Activated CD8-positive, alpha-beta memory T cell treated with anti-CD3 and anti-CD28 coated beads for 24 hours (primary cell): ENCODE results near the gene NAALADL2.
"Not testable (repeated sequence)": the region's sequence is repeated elsewhere in the genome, so short reads cannot be mapped to it uniquely, and the experiment has no call there.

ENCODE experiments used
- DNase-seq: peaks from one replicate; pipeline ENCODE4 v3.0.0-alpha.2; 2020

NAALADL2 gene

DNA sequence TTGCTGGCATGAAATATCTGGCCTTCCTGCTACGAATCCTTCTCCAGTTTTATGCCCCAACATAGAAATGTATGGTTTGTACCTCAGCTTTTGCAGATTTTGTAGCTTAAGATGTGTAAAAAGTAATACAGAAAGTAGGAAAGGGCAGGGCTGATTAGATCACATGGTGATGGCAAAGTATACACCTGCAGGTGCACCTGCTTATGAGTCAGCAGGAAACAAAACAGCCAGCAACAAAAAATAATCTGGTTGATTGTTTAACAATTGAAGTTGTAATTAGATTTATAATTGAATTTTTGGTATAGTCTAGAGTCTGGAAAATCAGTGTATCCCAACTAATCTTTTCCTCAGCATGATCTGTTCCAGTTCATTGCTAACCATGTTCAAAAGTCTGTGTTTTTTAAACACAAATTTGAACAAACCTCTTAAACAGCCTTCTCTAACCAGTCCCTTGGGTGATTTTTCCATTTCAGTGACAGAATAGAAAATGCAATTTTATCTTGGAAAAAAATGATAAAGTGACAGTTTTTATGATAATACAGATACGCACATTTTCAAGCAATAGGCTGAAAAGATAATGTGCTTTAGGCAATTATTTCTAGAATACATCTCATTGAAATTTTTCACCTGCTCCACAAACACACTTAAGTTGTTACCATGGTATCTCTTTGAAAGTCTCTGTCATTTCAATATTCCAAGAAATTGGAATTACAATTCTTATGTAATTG is 477.4 kb downstream of the NAALADL2 start:
- no peak for DNase-seq

DNA sequence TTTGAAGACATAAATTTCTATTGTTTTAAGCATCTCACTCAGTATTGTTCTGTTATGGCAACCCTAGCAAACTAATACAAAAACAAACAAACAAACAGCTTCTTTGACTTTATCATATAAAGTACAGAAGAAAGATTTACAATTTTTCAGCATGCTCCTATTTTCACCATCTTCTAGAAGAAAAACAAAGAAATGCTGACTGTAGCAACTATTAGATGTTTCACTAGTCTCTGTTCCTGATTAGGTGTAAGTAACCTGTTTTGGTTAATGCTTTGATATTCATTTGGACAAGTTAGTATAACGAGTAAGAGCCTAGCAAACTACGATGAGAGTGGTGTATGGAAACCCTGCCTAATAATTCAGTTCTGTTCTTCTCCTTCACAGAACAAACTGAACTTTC is 478.5 kb downstream of the NAALADL2 start:
- DNase-seq, result no peak

DNA sequence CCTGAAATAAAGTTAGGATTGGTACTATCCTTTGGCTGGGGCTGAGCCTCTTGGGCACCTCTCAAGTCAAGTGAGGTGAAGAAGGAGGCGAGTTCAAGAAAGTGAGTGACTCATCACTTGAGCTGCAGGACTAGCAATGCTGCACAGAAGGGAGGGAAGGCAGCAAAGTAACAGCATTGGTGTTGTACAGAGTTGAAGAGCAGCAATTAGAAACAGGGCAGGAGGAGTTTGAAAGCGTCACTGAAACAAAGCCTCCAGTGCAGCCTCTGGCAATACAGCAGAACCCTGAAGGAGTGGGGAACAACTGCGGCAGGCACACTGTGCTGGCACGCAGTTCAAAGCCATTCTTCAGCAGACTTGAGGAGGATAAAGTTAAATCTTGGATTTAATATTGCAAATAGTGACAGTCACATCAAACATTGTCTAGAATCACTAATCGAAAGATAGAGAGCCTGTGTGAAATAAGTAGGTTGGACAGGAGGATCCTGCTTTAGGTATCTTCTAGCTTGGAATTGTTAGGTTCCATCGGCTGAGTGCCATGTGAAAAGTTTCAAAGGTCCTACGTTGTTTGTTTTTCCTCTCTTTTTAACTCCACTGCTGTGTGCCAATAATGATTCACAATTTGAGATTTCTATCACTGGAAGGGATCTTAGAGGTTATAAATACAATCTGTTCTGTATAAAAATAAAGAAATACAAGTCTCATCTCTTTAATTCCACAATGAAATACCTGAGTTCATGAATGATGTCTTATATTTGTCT is 479.8 kb downstream of the NAALADL2 start:
- DNase-seq, result no peak

DNA sequence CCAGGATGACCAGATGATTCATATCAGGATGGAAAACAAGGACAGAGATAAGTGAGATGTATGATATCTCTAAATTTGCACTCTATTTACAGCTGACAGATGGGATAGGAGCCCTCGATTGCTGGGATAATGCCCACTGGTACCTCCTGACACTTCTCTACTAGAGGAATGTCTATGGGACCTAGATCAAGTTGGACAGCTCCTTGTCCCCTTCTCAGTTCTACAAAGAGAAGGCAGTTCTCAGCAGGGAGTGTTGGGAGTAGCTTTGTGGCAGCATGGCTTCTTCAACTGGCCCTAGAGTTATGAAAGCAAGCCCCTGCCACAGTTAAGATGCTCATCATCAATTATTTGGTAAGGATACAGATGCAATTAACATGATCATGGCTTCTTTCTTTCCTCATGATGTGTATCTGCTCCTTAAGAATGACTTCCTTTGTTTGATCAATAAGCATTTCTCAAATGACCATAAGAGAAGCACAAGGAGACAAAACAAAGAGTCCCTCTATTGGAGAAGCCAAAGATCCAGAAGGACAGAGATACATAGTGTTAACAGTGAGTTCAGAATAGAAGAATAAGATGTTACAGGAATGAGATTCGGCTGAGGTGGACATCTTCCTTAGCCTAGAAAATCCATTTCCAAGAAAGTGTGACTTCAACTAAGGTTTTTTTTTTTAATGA is 481.3 kb downstream of the NAALADL2 start:
- DNase-seq, result no peak

DNA sequence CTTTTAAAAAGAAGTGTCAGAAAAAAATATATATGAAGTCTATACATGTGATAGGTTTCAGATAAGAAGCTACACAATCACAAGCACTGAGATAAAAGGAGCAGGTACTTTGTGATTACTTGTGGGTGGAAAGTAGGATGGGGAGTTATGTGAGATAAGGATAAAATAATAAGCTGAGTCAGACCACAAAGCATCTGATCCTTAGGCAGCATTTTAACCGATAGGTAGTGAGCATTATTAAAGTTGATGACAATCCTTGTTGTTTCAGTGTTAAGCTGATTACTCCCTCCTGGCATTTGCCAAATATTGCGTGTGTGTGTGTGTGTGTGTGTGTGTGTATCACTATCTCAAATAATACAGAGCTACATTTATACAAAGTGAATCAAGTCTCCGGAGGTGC is 483.1 kb downstream of the NAALADL2 start:
- DNase-seq, result no peak

DNA sequence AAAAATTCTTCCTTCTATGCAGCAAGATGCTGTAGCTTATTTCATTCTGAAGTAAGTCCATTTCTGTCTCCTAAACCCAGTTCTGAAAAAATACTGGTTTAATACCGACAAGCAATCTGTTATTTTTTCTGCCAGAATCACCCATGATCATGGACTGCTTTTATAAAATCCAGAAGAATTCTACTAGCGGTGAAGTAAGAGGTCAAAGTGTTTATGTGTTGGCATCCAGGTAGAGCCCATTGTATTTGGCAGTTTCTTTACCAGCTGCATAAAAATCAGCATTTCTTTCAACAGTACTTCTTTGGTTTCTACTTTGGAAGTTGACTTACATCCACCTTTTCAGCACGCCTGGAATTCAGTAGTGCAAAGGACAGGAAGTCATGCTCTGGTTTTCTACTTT is 484.8 kb downstream of the NAALADL2 start:
- DNase-seq, result no peak

DNA sequence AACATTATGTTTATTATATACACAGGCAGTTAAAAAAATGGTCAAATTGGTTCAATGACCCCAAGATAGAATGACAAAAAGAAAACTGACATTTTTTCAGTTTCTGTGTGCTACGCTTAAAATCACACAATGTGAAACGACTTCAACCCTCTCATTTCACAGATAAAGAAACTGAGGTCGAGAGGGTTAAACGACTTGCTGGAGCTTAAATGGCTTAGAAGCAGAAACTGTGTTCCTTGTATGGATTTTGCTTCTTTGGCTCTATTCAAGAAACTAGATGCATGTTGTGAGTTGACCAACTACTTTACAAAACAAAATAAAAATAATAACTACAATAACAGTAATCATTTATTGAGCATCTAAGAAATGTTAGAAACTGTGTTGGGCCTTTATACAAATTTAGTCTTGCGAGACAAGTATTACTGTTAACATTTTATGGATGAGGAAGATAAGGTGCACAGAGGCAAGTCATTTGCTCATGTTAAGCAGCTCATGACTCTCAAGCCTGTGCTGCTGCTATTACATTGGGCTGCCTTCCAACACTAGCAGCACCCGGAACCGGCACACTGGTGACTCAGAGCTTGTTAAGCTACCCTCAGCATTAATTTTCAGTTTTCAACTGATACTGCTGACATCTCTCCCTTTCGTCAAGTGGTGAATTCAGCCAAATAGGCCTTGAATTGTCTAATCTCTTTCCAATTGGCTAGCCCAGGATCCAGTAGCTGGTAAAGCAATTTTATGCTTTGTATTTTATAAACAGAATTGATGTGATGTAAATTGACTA is 487.6 kb downstream of the NAALADL2 start:
- DNase-seq, result no peak

DNA sequence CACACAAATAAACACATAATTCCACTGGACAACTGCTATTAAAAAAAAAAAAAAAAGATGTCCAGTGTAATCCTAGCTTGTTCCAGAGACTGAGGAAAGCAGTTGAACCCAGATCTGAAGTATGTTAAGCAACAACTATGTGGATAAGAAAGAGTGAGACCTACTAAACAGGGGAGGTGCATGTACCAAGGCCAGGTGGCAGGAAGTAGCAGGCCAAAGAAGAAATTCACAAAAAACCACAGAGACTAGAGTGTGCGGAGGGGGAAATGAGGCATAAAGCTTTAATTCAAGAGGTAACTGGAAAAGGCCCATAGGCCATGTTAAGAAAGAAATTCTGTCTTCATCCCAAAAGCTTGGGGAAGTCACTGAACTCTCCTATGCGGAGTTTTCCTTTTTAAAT is 490.0 kb downstream of the NAALADL2 start:
- DNase-seq, result no peak

DNA sequence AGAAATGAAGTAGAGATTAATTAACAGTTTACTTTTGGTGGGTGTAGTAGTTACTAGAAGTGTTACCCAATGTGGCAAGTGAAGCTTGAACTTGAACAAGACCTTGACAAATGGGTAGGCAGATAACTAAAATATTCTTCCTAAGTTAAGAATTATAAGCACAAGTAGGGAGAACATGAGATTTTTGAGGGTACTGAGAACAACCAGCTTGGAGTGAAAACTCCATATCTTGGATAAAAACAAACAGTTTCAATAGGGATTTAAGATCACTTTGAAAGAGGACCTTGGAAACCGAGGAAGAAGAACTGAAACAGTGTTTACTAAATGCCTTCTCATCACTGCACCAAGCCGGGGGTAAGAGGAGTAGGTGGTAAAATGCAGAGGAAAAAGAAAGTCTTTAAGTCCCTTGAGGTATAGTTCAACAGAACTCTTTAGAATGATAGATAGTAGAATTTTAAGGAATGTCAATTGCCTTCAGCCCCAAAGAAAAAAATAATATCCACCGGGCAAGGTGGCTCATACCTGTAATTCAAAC is 496.7 kb downstream of the NAALADL2 start:
- no peak for DNase-seq

DNA sequence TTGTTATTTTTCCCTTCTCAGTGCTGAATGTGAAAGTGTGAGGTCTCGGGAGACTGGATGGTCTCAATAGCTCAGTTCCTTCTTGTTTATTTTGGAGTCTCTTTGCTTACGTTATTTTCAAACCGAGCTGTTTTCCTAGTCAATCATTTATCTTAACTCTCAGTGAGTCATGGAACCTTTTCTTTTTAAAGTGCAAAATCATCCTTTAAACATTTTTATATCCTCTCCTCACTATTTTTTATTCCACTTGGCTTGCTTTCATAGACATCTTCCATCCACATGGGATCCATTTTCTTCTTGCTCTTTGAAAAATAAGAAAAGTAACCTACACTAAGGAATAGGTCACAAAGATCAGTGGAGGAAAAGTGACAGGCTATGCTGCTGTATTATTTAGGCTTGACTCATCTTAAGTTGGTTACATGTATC is 497.8 kb downstream of the NAALADL2 start:
- DNase-seq, result no peak

DNA sequence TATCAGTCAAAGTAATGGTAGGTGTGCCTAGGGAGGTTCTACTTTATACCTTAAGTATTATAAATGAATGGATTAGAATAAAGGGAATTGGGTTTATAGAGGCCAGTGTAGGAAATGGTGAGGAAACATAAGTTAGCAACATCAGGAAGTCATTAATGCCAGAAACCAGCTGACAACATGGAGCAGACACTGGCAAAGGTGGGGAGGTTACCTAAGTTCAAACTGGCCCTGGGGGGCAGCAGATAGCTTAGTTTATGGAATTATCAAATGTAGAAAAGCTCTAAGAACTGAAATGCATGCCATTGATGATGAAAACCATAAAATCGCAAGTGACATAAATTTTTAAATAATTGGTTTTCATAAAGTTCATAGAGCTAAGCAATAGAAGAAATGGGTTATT is 498.6 kb downstream of the NAALADL2 start:
- DNase-seq, result no peak

DNA sequence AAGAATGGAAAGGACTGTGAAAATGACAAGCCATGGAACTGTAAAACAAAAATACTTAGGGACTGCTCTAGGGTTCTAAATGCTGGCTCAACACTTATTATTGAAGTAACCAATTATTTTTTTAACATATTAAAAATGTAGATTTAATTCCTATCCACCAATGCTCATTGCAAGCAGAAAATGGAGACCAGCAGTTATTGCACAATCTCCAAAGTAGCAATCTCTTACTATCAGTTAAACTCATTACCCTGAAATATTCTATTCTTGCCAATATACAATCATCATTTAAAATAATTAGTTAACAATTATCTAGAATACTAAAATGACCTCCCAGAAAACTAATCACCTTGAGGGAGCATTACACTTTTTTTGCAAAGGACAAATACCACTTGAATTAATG is 499.8 kb downstream of the NAALADL2 start:
- no peak for DNase-seq

DNA sequence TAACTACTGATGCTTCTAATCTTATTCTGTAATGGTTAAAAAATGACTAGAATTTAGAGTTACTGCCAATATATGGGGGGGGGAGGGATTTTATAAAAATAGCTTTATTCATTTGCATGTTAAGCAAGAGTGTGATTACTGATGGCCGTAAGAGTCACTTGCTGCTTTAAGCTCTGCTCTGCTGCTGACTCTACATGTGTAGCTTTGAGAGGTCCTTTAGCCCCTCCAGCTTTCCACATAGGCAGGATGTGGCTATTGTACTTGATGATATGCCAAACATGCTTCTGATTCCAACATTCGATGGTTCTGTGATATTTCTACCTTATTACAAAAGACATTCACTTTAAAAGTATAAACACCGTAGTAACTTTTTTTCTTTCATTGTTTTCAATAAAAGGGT is 511.3 kb downstream of the NAALADL2 start:
- not testable (repeated sequence) for DNase-seq

DNA sequence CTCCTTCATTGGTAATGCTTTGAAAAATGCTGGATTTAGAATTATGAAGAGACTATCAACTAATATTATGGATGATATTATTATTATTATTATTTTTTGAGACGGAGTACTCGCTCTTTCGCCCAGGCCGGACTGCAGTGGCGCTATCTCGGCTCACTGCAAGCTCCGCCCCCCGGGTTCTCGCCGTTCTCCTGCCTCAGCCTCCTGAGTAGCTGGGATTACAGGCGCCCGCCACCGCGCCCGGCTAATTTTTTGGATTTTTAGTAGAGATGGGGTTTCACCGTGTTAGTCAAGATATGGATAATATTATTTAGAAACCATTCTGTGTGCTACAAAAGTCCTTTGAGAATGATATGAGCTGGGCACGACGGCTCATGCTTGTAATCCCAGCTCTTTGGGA is 512.1 kb downstream of the NAALADL2 start:
- DNase-seq, result not testable (repeated sequence)

DNA sequence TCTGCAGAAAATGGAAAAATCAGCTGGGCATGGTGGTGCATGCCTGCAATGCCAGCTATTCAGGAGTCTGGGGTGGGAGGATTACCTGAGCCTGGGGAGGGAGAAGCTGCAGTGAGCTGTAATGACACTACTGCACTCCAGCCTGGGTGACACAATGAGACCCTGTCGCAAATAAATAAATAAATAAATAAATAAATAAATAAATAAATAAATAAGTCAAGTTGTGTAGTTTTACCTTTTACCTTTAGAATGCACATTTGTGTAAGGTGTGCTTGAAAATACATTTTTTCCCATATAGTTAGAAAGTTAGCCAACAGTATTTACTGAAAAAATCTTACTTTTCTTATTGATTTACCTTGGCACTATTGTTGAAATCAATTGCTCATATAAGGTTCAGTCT is 515.6 kb downstream of the NAALADL2 start:
- DNase-seq, result no peak

DNA sequence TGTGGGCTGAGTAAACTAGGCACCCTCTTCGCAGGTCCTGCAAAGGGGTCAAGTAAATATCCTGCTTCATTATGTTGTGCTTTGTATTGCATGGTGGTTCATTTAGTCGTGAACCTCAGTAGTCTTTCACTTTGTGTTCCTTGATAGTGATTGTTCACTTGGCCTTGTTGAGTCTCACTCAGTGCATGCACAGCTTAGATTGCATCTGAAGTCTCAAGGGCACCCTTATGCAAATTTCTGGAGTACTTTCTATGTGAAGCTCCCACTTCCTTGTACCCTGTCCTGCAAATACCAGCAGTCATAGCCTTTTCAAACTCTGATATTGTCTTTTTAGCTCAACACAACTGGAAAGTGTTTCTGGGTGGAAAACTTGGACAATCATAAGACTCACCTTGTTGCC is 519.2 kb downstream of the NAALADL2 start:
- DNase-seq, result no peak

DNA sequence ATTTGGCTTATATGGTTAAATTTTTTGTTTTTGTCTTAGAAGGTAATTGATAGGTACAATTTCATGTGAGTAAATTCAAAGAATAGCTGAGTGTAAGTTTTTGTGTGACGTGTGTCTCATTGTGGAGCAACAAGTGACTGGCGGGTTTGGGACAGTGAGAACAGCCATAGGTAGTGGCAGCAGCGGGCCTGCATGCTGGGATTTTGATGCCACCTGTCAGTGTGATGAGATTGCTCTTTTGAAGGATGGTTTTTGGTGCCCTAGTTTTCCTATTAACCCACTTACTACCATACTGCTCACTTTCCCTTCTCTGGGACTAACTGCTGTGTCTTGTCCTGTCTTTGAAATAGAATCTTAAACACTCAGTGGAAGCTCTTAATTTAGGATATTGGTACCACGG is 522.6 kb downstream of the NAALADL2 start:
- no peak for DNase-seq

DNA sequence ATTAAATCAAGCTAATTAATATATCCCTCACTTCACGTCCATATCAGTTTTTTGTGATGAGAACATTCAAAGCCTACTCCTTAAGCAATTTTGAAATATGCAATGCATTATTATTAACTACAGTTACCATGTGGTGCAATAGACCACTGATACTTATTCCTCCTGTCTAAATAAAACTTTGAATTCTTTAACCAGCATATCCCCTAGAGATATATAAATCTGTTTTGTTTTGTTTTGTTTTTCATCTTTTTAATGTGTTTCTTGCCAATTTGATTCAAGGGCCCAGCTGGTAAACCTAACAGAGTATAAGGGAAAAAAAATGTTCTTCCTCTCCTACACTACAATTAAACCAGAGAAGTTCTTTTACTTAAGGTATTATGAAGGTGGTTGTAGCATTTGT is 524.2 kb downstream of the NAALADL2 start:
- DNase-seq, result no peak

DNA sequence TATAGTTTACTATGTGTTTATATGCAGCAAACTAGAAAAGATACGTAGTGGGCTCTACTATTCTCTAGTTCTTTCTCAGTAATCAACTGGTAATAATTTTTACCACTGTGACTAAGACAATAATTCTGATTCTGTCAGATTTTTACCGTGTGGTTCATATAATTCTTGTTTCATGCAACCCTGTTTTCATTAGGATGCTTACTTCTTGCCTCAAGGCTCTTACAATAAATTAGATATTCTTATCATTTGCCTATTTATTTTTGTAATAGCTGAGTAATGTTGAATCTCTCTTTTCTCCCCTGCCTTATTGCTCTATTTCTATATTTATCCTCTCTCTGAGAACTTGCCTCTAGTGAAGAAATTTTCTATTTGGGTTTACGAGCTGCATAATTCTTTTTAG is 524.7 kb downstream of the NAALADL2 start:
- DNase-seq, result no peak

DNA sequence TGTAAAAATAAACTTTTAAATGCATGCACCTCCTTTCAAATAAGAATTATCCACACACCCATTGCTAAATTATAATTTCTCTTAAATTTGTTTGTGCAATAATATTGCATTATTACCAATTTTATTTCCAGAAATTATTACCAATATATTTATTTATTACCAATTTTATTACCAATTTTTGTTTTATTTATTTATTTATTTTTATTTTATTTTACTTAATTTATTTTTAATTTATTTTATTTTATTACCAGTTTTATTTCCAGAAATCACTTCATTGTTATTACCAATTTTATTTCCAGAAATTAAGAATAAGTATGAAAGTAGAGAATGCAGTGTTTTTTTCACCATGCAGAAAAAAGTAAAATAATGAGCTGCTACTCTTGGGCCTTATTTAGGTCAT is 525.4 kb downstream of the NAALADL2 start:
- no peak for DNase-seq

DNA sequence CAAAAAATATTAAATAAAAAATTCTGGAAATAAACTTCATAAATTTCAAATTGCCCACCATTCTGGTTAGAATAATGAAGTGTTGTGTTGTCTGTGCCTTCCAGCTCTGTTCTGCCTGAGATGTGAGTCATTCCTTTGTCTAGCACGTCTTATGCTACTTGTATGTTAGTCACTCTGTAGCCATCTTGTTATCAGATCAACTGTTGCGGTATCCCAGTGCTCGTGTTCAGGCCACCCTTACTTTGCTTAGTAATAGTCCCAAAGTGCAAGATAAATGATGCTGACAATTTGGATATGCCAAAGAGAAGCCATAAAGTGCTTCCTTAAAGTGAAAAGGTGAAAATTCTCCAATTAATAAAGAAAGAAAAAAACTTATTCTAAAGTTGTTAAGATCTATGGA is 527.5 kb downstream of the NAALADL2 start:
- DNase-seq, result no peak

DNA sequence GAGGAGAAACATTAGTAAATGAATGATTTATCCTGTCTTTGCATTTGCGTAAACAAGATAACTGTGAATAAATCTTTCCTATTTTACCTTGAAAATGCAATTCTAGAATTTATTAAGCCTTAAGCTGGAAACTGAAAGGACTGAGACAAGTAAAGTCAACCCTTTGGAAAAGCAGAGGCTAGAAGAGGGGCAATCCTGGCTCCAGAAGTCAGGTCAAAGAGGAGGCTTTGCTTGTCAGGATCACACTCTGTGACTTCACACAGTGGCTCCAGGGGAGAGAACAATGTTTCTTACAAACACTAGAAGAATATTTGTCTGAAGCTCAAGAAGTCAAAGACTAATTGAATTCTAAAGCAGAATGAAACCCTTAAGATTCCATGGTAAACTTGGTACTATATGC is 530.4 kb downstream of the NAALADL2 start:
- DNase-seq, result no peak

DNA sequence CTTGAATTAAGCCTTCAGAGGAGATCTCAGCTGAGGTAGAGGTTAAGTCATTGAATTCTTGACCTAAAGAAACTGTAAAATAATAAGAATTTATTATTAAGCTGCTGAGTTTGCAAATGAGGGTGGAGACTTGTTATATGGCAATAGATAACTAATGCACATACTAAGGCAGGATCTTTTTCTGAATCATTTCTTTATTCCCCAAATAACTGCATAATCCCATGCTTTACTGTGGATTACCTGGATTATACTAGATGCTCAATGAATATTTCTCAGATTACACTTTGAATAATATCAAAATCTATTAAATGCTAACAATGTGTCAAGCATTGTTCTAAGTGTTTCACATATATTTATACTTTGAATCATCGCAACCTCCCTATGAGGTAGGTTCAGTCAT is 532.5 kb downstream of the NAALADL2 start:
- no peak for DNase-seq
